ENCODE measurements around the gene WSCD2.

Gene WSCD2

DNA sequence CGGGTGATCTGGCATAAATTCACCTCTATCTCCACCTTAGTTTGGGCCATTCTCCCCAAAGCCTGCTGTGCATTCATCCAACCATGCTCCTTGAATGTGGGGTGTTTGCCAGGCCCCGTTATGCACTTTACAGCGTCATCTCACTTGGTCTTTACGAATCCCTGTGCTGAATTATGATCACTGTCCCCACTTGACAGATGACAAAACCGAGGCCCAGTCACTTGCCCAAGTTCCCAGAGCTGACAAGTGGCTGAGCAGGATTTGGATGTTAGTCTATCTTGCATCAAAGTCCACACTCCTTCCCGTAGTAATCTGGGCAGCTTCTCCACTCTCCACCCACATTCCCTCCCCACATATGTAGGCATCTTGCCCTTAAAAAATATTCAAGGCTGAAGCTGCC, 44.8 kb downstream of the WSCD2 start:
- no peak for DNase-seq (ENCODE audit: low read depth)
- TF ChIP-seq, protein P1, sequence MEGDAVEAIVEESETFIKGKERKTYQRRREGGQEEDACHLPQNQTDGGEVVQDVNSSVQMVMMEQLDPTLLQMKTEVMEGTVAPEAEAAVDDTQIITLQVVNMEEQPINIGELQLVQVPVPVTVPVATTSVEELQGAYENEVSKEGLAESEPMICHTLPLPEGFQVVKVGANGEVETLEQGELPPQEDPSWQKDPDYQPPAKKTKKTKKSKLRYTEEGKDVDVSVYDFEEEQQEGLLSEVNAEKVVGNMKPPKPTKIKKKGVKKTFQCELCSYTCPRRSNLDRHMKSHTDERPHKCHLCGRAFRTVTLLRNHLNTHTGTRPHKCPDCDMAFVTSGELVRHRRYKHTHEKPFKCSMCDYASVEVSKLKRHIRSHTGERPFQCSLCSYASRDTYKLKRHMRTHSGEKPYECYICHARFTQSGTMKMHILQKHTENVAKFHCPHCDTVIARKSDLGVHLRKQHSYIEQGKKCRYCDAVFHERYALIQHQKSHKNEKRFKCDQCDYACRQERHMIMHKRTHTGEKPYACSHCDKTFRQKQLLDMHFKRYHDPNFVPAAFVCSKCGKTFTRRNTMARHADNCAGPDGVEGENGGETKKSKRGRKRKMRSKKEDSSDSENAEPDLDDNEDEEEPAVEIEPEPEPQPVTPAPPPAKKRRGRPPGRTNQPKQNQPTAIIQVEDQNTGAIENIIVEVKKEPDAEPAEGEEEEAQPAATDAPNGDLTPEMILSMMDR (IDR thresholded peaks at IDR 0.05; ENCODE audit: control insufficient read depth, extremely low read depth, insufficient read depth): no peak
- H3K4me3 ChIP-seq (ENCODE audit: low read depth, low read length): no peak overlapping the region

DNA sequence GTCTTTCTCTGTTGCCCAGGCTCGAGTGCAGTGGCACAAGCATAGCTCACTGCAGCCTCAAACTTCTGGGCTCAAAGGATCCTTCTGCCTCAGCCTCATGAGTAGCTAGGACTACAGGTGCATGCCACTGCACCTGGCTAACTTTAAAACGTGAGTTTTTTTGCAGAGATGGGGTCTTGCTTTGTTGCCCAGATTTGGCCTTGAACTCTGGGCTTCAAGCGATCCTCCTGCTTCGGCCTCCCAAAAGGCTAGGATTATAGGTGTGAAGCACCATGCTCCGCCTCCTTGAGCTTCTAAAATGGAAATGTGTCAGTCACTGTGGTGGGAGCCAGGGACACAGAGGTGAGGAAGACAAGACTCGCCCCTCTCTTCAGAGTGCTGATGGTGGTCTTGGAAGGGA, 45.6 kb downstream of the WSCD2 start:
- no peak for DNase-seq (ENCODE audit: low read depth)
- H3K4me3 ChIP-seq (ENCODE audit: low read depth, low read length): no peak overlapping the region
- TF ChIP-seq, protein P1 (IDR thresholded peaks at IDR 0.05; ENCODE audit: control insufficient read depth, extremely low read depth, insufficient read depth): no peak

DNA sequence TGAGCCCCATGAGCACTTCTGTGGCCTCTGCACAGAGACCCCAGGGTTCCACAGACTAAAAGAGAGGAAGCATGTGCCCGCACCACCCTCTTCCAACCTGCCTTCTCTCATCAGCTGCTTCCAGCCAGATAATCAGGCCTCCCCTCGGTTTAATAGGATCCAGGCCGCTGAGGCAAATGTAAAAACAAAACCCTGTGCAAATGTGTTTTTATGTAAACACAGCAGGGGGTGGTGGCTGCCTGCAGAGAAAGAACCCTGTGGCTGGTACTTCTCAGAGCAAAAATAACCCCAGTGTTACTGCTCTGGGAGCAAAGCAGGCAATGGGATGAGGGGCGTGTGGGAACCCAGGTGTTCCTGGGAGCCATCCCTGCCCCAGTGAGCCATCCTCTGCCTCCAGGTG, 46.2 kb downstream of the WSCD2 start:
- no peak for DNase-seq (ENCODE audit: low read depth)
- TF ChIP-seq, protein P1 (IDR thresholded peaks at IDR 0.05; ENCODE audit: control insufficient read depth, extremely low read depth, insufficient read depth): no peak

DNA sequence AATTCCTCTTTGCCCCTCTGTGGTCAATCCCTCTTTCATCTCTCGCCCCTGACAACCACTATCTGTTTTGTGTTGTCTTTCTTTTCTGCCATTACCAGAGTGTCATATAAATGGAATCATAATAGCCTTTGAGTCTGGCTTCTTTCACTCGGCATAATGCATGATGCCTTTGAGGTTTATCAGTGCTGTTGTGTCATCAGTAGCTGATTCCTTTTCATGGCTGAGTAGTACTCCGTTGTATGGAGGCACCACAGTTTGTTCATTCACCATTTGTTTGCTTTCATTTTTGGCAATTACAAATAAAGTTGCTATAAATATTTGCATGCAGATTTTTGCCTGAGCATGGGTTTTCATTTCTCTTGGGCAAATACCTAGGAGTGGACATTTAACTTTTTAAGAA, 47.2 kb downstream of the WSCD2 start:
- H3K4me3 ChIP-seq (ENCODE audit: low read depth, low read length): no peak overlapping the region
- DNase-seq (ENCODE audit: low read depth): no peak
- TF ChIP-seq, protein P1 (IDR thresholded peaks at IDR 0.05; ENCODE audit: control insufficient read depth, extremely low read depth, insufficient read depth): no peak

More for the DNA sequence above, 46.2 kb downstream of the WSCD2 start:
- no peak overlapping the region for H3K4me3 ChIP-seq (ENCODE audit: low read depth, low read length)

DNA sequence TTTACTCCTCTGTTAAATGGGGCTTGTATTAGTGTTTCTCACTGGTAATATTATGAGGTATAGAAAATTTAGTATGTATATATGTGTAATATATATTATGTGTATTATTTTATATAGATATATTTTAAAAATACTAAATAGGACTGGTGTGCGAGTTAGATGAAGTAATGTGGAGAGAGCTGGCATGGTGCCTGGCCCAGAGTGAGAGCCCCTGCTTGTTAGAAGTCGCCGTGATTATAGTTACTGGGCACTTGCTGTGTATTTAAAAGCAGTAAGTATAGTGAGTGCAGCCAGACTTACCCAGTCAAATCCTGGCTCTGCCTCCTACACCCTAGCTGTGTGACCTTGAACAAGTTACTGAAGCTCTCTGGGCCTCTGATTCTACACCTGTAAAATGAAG, 48.0 kb downstream of the WSCD2 start:
- TF ChIP-seq, protein P1 (IDR thresholded peaks at IDR 0.05; ENCODE audit: control insufficient read depth, extremely low read depth, insufficient read depth): no peak
- no peak for DNase-seq (ENCODE audit: low read depth)
- no peak overlapping the region for H3K4me3 ChIP-seq (ENCODE audit: low read depth, low read length)

DNA sequence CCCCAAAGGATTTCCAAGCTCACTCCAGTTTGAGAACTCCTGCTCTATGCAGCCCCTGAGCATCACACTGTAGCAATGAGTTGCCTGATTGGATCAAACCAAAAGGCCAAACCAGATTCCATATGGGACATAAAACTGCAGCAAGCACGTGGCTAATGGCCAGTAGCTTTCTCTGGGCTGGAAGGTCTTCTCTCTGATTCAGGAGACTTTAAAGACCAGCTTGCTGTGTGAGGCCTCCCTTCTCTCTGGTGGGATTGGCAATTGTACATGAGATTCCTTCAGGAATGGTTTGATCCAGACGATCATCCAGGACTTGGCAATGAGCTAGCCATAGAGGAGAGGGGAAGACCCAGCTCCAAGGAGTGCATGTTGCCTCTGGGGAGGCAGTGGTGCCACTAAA, 50.2 kb downstream of the WSCD2 start:
- TF ChIP-seq, protein P1 (IDR thresholded peaks at IDR 0.05; ENCODE audit: control insufficient read depth, extremely low read depth, insufficient read depth): no peak
- DNase-seq (ENCODE audit: low read depth): no peak
- H3K4me3 ChIP-seq (ENCODE audit: low read depth, low read length): no peak overlapping the region

DNA sequence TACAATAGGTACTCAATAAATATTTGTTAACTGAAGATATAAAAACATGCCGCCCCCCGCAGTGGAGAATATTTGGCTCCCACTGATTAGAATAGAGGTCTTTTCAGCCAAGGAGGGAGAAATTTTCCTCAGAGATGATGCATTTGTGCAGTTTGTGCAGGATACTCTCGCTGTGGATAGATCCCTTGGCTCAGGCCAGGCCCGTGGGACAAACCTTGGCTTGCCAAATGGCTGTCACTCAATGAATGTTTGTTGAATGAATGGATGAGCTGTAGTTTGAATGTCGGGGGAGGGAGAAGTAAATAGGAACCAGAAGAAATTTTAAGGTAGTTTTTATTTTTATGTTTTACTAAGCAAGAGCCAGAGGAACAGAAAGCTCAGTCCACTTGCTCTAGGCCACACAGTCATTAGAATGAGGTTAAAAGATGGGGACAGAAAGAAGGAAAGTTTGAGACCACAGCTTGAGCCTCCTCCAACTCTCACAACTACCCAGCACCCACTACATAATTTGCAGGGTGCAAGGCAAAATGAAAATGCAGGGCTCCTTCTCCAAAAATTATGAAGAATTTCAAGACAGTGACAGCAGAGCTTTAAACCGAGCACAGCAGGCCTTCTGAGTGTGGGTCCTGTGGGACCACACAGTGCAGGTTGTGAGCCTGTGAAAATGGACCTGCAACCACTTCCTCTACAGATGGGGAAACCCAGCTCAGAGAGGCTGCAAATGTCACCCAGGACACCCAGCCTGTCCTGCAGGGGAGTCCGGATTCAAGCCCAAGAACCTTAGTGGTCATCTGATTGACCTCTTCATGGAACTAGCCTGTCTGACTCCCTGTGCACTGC, 51.4 kb downstream of the WSCD2 start:
- TF ChIP-seq, protein P1 (IDR thresholded peaks at IDR 0.05; ENCODE audit: control insufficient read depth, extremely low read depth, insufficient read depth): no peak
- DNase-seq (ENCODE audit: low read depth): no peak
- no peak overlapping the region for H3K4me3 ChIP-seq (ENCODE audit: low read depth, low read length)

Measured in LNCaP clone FGC (cell line).